Suprapubic skin (tissue), 4 donors: Measurements from ENCODE around the gene MCEMP1.

Experiments used
- EP300 ChIP-seq: sonication (generic); formaldehyde crosslinking; IDR thresholded peaks from one replicate; pipeline ENCODE4 v1.6.1; 2017; ENCODE audit warnings: antibody characterized with exemption
- POLR2A ChIP-seq, 2 donors: fragments of 450-650 bp; IDR thresholded peaks; one replicate each; pipeline ENCODE4 v1.6.1; 2017; ENCODE audit warnings: antibody characterized with exemption in 2 of 2, mild to moderate bottlenecking in 2 of 2, moderate library complexity in 2 of 2
- POLR2AphosphoS5 ChIP-seq, 3 donors: sonication (generic); formaldehyde crosslinking; IDR thresholded peaks; one replicate each; pipeline ENCODE4 v1.6.1; 2017; ENCODE audit warnings: antibody characterized with exemption in 3 of 3
- TF ChIP-seq, protein P1 (sequence below), 2 donors: fragments of 200-600 bp in 1 of 2; fragments of 450-650 bp in 1 of 2; sonication (generic) in 1 of 2; IDR thresholded peaks; one replicate each; pipeline ENCODE4 v1.5.1; 2016 to 2019; ENCODE audit warnings: antibody characterized with exemption in 2 of 2, mild to moderate bottlenecking in 1 of 2, moderate library complexity in 1 of 2

DNA sequence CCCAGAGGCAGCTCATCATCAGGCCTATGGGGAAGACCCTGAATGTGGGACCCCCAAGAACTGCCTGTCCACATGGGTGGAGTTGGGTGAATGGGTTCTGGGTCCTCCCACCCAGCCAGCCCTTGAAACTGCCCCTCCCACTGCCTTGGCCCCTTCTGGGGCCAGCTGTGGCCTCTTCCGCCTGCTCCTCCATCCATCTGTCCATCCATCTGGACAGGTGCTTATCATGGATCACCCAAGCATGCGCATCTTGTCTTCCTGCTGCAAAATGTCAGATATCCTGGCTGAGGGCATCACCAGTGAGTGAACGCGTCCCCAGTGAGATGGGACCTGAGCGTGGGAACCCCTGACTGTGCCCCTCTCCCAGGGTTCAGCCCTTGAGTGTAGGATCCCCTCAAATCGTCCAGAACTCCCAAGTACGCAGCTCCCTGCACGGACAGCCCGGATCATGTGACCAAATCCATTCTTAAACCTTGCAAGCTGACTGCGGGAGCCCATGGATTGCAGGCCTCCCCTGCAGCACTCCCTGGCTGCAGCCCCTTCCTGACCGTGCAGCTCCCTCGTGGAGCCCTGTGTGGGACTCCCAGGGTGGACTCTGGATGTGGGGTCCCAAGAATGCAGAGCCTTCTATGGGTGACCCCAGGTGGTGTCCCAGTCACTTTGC, 38.0 kb upstream of the MCEMP1 start:
- TF ChIP-seq, protein P1, sequence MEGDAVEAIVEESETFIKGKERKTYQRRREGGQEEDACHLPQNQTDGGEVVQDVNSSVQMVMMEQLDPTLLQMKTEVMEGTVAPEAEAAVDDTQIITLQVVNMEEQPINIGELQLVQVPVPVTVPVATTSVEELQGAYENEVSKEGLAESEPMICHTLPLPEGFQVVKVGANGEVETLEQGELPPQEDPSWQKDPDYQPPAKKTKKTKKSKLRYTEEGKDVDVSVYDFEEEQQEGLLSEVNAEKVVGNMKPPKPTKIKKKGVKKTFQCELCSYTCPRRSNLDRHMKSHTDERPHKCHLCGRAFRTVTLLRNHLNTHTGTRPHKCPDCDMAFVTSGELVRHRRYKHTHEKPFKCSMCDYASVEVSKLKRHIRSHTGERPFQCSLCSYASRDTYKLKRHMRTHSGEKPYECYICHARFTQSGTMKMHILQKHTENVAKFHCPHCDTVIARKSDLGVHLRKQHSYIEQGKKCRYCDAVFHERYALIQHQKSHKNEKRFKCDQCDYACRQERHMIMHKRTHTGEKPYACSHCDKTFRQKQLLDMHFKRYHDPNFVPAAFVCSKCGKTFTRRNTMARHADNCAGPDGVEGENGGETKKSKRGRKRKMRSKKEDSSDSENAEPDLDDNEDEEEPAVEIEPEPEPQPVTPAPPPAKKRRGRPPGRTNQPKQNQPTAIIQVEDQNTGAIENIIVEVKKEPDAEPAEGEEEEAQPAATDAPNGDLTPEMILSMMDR (IDR thresholded peaks at IDR 0.05), result no peak
- TF ChIP-seq POLR2A (IDR thresholded peaks at IDR 0.05) (no peak), POLR2AphosphoS5 (IDR thresholded peaks at IDR 0.05) (no peak), EP300 (no peak)
